Measurements from ENCODE around the gene BCAS3. TPM values are rescaled to one million over a fixed set of nuclear protein-coding genes. Genes with fewer than 3 reads are reported as not detected.
A peak's percentile ranks its signal among the peaks of the same experiment; 100 is the strongest.

BCAS3 gene
- total RNA-seq, 1 donor from 2014 or later, result 14.5 TPM

DNA sequence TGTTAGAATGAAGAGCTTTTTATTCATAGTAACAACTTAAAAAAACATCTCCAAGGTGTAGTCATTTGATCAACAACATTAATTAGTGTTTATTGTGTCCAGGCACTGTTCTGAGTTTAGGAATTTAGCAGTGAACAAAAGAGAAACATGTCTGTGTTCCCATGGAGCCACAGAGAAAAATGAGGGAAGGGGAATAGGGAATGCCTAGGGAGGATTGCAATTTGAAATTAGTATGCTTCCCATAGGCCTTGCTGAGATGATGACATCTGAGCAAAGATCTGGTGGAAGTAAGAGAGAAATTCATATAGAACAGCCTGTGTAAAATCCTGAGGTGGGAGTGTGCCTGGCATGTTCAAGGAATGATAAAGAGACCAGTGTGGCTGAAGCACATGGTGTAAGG, 318.0 kb downstream of the BCAS3 start:
- DNase-seq (ENCODE audit: low read depth), result no peak
- Mint-ChIP-seq H3K36me3 (ENCODE audit: low read depth, unreplicated experiment) (no peaks in the 10 kb centered on the region), H3K9me3 (ENCODE audit: unreplicated experiment) (no peaks in the 10 kb centered on the region), H3K4me1 (ENCODE audit: low read depth, unreplicated experiment) (no peaks in the 10 kb centered on the region), H3K27me3 (ENCODE audit: low read depth, unreplicated experiment) (no peaks in the 10 kb centered on the region), H3K27ac (ENCODE audit: unreplicated experiment) (no peak overlapping the region), H3K4me3 (ENCODE audit: unreplicated experiment) (no peak overlapping the region)
- no peaks in the 10 kb centered on the region for H3K79me2 ChIP-seq (ENCODE audit: insufficient read depth, low read length)
- H3K4me3 ChIP-seq (ENCODE audit: insufficient read depth, low read depth, low read length), result no peak overlapping the region
- no peaks in the 10 kb centered on the region for H3K9me3 ChIP-seq (ENCODE audit: insufficient read depth, low read depth, low read length)
- H3K27ac ChIP-seq (ENCODE audit: low read depth, low read length), result no peak overlapping the region
- H4K20me1 ChIP-seq (ENCODE audit: insufficient read depth, low read length), result no peaks in the 10 kb centered on the region
- TF ChIP-seq, protein P1, sequence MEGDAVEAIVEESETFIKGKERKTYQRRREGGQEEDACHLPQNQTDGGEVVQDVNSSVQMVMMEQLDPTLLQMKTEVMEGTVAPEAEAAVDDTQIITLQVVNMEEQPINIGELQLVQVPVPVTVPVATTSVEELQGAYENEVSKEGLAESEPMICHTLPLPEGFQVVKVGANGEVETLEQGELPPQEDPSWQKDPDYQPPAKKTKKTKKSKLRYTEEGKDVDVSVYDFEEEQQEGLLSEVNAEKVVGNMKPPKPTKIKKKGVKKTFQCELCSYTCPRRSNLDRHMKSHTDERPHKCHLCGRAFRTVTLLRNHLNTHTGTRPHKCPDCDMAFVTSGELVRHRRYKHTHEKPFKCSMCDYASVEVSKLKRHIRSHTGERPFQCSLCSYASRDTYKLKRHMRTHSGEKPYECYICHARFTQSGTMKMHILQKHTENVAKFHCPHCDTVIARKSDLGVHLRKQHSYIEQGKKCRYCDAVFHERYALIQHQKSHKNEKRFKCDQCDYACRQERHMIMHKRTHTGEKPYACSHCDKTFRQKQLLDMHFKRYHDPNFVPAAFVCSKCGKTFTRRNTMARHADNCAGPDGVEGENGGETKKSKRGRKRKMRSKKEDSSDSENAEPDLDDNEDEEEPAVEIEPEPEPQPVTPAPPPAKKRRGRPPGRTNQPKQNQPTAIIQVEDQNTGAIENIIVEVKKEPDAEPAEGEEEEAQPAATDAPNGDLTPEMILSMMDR (IDR thresholded peaks at IDR 0.05; ENCODE audit: insufficient read depth, low read depth, low read length), result no peak
- H3K36me3 ChIP-seq (ENCODE audit: insufficient read depth, low read length), result no peaks in the 10 kb centered on the region
- no peaks in the 10 kb centered on the region for H3K4me1 ChIP-seq (ENCODE audit: insufficient read depth, low read length)
- H2AFZ ChIP-seq (ENCODE audit: low read depth, low read length), result no peak overlapping the region
- no peak for FAIRE-seq
- no peak overlapping the region for H3K9ac ChIP-seq (ENCODE audit: low read length)
- no peak overlapping the region for H3K4me2 ChIP-seq (ENCODE audit: low read length)
- H3K27me3 ChIP-seq (ENCODE audit: insufficient read depth, low read length), result no peaks in the 10 kb centered on the region

GRCh38 chr17:61000911-61001310, 323.3 kb downstream of the BCAS3 start:
- no peak overlapping the region for H3K27ac ChIP-seq (ENCODE audit: low read depth, low read length)
- H2AFZ ChIP-seq (ENCODE audit: low read depth, low read length), result no peak overlapping the region
- no peak overlapping the region for H3K4me3 ChIP-seq (ENCODE audit: insufficient read depth, low read depth, low read length)
- H3K36me3 ChIP-seq (ENCODE audit: insufficient read depth, low read length), result no peaks in the 10 kb centered on the region
- no peaks in the 10 kb centered on the region for H3K4me1 ChIP-seq (ENCODE audit: insufficient read depth, low read length)
- FAIRE-seq (no peak), DNase-seq (ENCODE audit: low read depth) (peak; percentile 45)
- TF ChIP-seq EZH2 (IDR thresholded peaks at IDR 0.05; ENCODE audit: insufficient read depth, low read length), result no peak
- TF ChIP-seq, protein P1 (IDR thresholded peaks at IDR 0.05; ENCODE audit: insufficient read depth, low read depth, low read length), result peak; percentile 47
- H3K9me3 ChIP-seq (ENCODE audit: insufficient read depth, low read depth, low read length), result no peaks in the 10 kb centered on the region
- no peaks in the 10 kb centered on the region for H3K9me3 Mint-ChIP-seq (ENCODE audit: unreplicated experiment)
- H3K27me3 Mint-ChIP-seq (ENCODE audit: low read depth, unreplicated experiment), result no peaks in the 10 kb centered on the region
- no peaks in the 10 kb centered on the region for H3K79me2 ChIP-seq (ENCODE audit: insufficient read depth, low read length)
- H4K20me1 ChIP-seq (ENCODE audit: insufficient read depth, low read length), result no peaks in the 10 kb centered on the region
- no peak overlapping the region for H3K4me2 ChIP-seq (ENCODE audit: low read length)
- no peaks in the 10 kb centered on the region for H3K36me3 Mint-ChIP-seq (ENCODE audit: low read depth, unreplicated experiment)
- H3K4me3 Mint-ChIP-seq (ENCODE audit: unreplicated experiment), result no peak overlapping the region
- H3K9ac ChIP-seq (ENCODE audit: low read length), result no peak overlapping the region
- no peak overlapping the region for H3K27ac Mint-ChIP-seq (ENCODE audit: unreplicated experiment)
- peaks cover 2% of the 10 kb centered on the region for H3K4me1 Mint-ChIP-seq (ENCODE audit: low read depth, unreplicated experiment)
- H3K27me3 ChIP-seq (ENCODE audit: insufficient read depth, low read length), result no peaks in the 10 kb centered on the region

DNA sequence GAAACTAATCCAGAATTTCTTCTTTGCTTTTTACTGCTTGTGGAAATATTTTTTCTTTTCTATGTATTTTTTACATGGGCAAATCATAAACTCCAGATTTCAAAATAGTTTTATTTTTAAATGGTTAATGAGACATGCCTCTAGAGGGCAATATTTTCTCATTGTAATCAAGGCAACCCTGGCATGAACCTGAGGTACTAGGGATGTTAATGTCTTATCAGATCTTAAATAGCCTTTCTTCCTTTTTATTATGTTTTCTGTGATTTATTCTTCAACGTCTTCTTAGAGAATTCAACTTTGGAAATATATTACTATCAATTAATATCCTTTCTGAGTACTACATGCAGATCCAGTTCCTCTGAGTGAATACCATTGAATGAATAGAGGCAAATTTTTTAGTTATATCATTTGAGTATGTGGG, 324.7 kb downstream of the BCAS3 start:
- Histone ChIP-seq H3K9ac (ENCODE audit: low read length) (no peak overlapping the region), H4K20me1 (ENCODE audit: insufficient read depth, low read length) (no peaks in the 10 kb centered on the region), H3K4me2 (ENCODE audit: low read length) (no peak overlapping the region), H3K4me1 (ENCODE audit: insufficient read depth, low read length) (no peaks in the 10 kb centered on the region), H3K36me3 (ENCODE audit: insufficient read depth, low read length) (no peaks in the 10 kb centered on the region), H3K79me2 (ENCODE audit: insufficient read depth, low read length) (no peaks in the 10 kb centered on the region), H3K4me3 (ENCODE audit: insufficient read depth, low read depth, low read length) (no peak overlapping the region), H2AFZ (ENCODE audit: low read depth, low read length) (no peak overlapping the region), H3K27ac (ENCODE audit: low read depth, low read length) (no peak overlapping the region), H3K27me3 (ENCODE audit: insufficient read depth, low read length) (no peaks in the 10 kb centered on the region), H3K9me3 (ENCODE audit: insufficient read depth, low read depth, low read length) (no peaks in the 10 kb centered on the region)
- DNase-seq (ENCODE audit: low read depth) (peak; percentile 37), FAIRE-seq (peak; percentile 56)
- H3K9me3 Mint-ChIP-seq (ENCODE audit: unreplicated experiment), result no peaks in the 10 kb centered on the region
- peaks cover 2% of the 10 kb centered on the region for H3K4me1 Mint-ChIP-seq (ENCODE audit: low read depth, unreplicated experiment)
- TF ChIP-seq EZH2 (IDR thresholded peaks at IDR 0.05; ENCODE audit: insufficient read depth, low read length), result no peak
- TF ChIP-seq, protein P1 (IDR thresholded peaks at IDR 0.05; ENCODE audit: insufficient read depth, low read depth, low read length), result peak; percentile 51
- H3K4me3 Mint-ChIP-seq (ENCODE audit: unreplicated experiment), result no peak overlapping the region
- H3K36me3 Mint-ChIP-seq (ENCODE audit: low read depth, unreplicated experiment), result no peaks in the 10 kb centered on the region
- H3K27me3 Mint-ChIP-seq (ENCODE audit: low read depth, unreplicated experiment), result no peaks in the 10 kb centered on the region
- no peak overlapping the region for H3K27ac Mint-ChIP-seq (ENCODE audit: unreplicated experiment)
